Measurements from ENCODE around the gene HCFC2.
"Not testable (repeated sequence)": the region's sequence is repeated elsewhere in the genome, so short reads cannot be mapped to it uniquely, and the experiment has no call there.

The HCFC2 gene

GRCh38 chr12:104057771-104058197 lies 6.5 kb upstream of the HCFC2 start:
- DNase-seq (ENCODE audit: low spot score): peak; percentile 31

GRCh38 chr12:104058802-104059201 lies 5.5 kb upstream of the HCFC2 start:
- DNase-seq (ENCODE audit: low spot score): no peak

- no peak for DNase-seq (ENCODE audit: low spot score)
These were observed 4.4 kb upstream of the HCFC2 start for GRCh38 chr12:104059963-104060362.

GRCh38 chr12:104060791-104061190 lies 3.5 kb upstream of the HCFC2 start:
- no peak for DNase-seq (ENCODE audit: low spot score)

GRCh38 chr12:104063712-104064030 lies 660 bp upstream of the HCFC2 start:
- no peak for DNase-seq (ENCODE audit: low spot score)

- DNase-seq (ENCODE audit: low spot score): no peak
These were observed 604 bp downstream of the HCFC2 start for GRCh38 chr12:104064842-104065427.

- no peak for DNase-seq (ENCODE audit: low spot score)
These were observed 7.8 kb downstream of the HCFC2 start for GRCh38 chr12:104072099-104072498.

- no peak for DNase-seq (ENCODE audit: low spot score)
These were observed 9.4 kb downstream of the HCFC2 start for GRCh38 chr12:104073699-104074098.

GRCh38 chr12:104079024-104079423 lies 14.7 kb downstream of the HCFC2 start:
- DNase-seq (ENCODE audit: low spot score): no peak

GRCh38 chr12:104080764-104081163 lies 16.4 kb downstream of the HCFC2 start:
- no peak for DNase-seq (ENCODE audit: low spot score)

GRCh38 chr12:104083769-104084475 lies 19.6 kb downstream of the HCFC2 start:
- DNase-seq (ENCODE audit: low spot score): no peak

GRCh38 chr12:104090685-104091084 lies 26.4 kb downstream of the HCFC2 start:
- DNase-seq (ENCODE audit: low spot score): no peak

- DNase-seq (ENCODE audit: low spot score): no peak
These were observed 26.8 kb downstream of the HCFC2 start for GRCh38 chr12:104091136-104091535.

GRCh38 chr12:104094284-104094683 lies 30.0 kb downstream of the HCFC2 start:
- DNase-seq (ENCODE audit: low spot score): no peak

- no peak for DNase-seq (ENCODE audit: low spot score)
These were observed 31.0 kb downstream of the HCFC2 start for GRCh38 chr12:104095289-104095688.

GRCh38 chr12:104097954-104098353 lies 33.6 kb downstream of the HCFC2 start:
- DNase-seq (ENCODE audit: low spot score): no peak

GRCh38 chr12:104105461-104105860 lies 41.1 kb downstream of the HCFC2 start:
- no peak for DNase-seq (ENCODE audit: low spot score)

- DNase-seq (ENCODE audit: low spot score): no peak
These were observed 42.6 kb downstream of the HCFC2 start for GRCh38 chr12:104106965-104107364.

GRCh38 chr12:104108755-104109445 lies 44.6 kb downstream of the HCFC2 start:
- peak; percentile 81 for DNase-seq (ENCODE audit: low spot score)

- DNase-seq (ENCODE audit: low spot score): no peak
These were observed 45.3 kb downstream of the HCFC2 start for GRCh38 chr12:104109446-104110271.

- DNase-seq (ENCODE audit: low spot score): not testable (repeated sequence)
These were observed 50.7 kb downstream of the HCFC2 start for GRCh38 chr12:104114834-104115586.

- DNase-seq (ENCODE audit: low spot score): no peak
These were observed 51.2 kb downstream of the HCFC2 start for GRCh38 chr12:104115587-104115975.
